SK-N-SH (cell line): ENCODE results near the gene CGGBP1. TPM values are rescaled to one million over a fixed set of nuclear protein-coding genes. Genes with fewer than 3 reads are reported as not detected.

ENCODE experiments used
- CTCF ChIA-PET: fragments of 300-600, 350-600 bp; formaldehyde crosslinking; extraction: SDS; loops from one replicate; lab custom pipeline; 2021; lab: Yijun Ruan, JAX
- POLR2A ChIA-PET: fragments of 350-600 bp; sonication (Branson Sonifier 250); formaldehyde crosslinking; extraction: SDS; loops from one replicate; lab custom pipeline; 2020; ENCODE audit warnings: antibody characterized with exemption, inconsistent platforms; lab: Yijun Ruan, JAX
- DNase-seq: peaks from one replicate; pipeline ENCODE4 v3.0.0; 2012
- H2AFZ ChIP-seq: fragments of 200-600 bp; sonication (generic); 2 replicates; pipeline ENCODE4 v1.8.1; 2016; ENCODE audit warnings: antibody characterized with exemption, mild to moderate bottlenecking, low read depth
- H3F3A ChIP-seq: fragments of 200-600 bp; sonication (generic); replicated peaks from 2 replicates; pipeline ENCODE3; 2016; ENCODE audit warnings: antibody characterized with exemption, mild to moderate bottlenecking; ENCODE audit not compliant: insufficient read depth
- H3K27ac ChIP-seq, 2 experiments: fragments of 200-500 bp in 1 of 2; fragments of 200-600 bp in 1 of 2; sonication (Bioruptor generic) in 1 of 2; sonication (generic), shearing (Covaris generic) in 1 of 2; 2 replicates each; pipeline versions ENCODE4 v1.5.1 to v1.6.1; 2014 to 2016; ENCODE audit warnings: low read depth in 2 of 2, inconsistent platforms in 1 of 2, low read length in 1 of 2, mild to moderate bottlenecking in 1 of 2, mixed read lengths in 1 of 2
- H3K27me3 ChIP-seq: fragments of 200-600 bp; sonication (generic), shearing (Covaris generic); 2 replicates; pipeline ENCODE4 v1.6.1; 2016; ENCODE audit warnings: mixed run types; ENCODE audit not compliant: insufficient read depth
- H3K36me3 ChIP-seq, 2 experiments: fragments of 200-500 bp in 1 of 2; fragments of 200-600 bp in 1 of 2; sonication (Bioruptor generic) in 1 of 2; sonication (generic) in 1 of 2; replicated peaks in 1 of 2; 2 replicates each; pipeline versions ENCODE3 to v1.5.1; 2014 to 2016; ENCODE audit warnings: low read length in 1 of 2, mild to moderate bottlenecking in 1 of 2; ENCODE audit not compliant: insufficient read depth in 2 of 2, control insufficient read depth in 1 of 2
- H3K4me1 ChIP-seq, 2 experiments: fragments of 200-500 bp in 1 of 2; fragments of 200-600 bp in 1 of 2; sonication (Bioruptor generic) in 1 of 2; sonication (generic), shearing (Covaris generic) in 1 of 2; 2 replicates each; pipeline versions ENCODE4 v1.5.1 to v1.6.1; 2014 to 2016; ENCODE audit warnings: low read depth in 1 of 2, low read length in 1 of 2, mixed run types in 1 of 2; ENCODE audit not compliant: insufficient read depth in 2 of 2, control insufficient read depth in 1 of 2
- H3K4me2 ChIP-seq: fragments of 200-600 bp; sonication (generic), shearing (Covaris generic); 2 replicates; pipeline ENCODE4 v1.6.1; 2017; ENCODE audit warnings: mixed run types
- H3K4me3 ChIP-seq, 2 experiments: fragments of 200-500 bp in 1 of 2; fragments of 200-600 bp in 1 of 2; sonication (Bioruptor generic) in 1 of 2; sonication (generic), shearing (Covaris generic) in 1 of 2; 2 replicates each; pipeline versions ENCODE4 v1.5.1 to v1.8.1; 2014 to 2016; ENCODE audit warnings: low read depth in 2 of 2, inconsistent platforms in 1 of 2, low read length in 1 of 2, mild to moderate bottlenecking in 1 of 2, mixed read lengths in 1 of 2, moderate library complexity in 1 of 2
- H3K79me2 ChIP-seq: fragments of 200-600 bp; sonication (generic); 2 replicates; pipeline ENCODE4 v1.8.1; 2017; ENCODE audit warnings: mild to moderate bottlenecking; ENCODE audit not compliant: insufficient read depth
- H3K9ac ChIP-seq: fragments of 200-600 bp; sonication (generic); 2 replicates; pipeline ENCODE4 v1.6.1; 2017; ENCODE audit warnings: mixed run types
- H3K9me2 ChIP-seq: fragments of 200-600 bp; sonication (generic); 2 replicates; pipeline ENCODE4 v1.6.1; 2017; ENCODE audit warnings: mixed run types
- H3K9me3 ChIP-seq: fragments of 200-600 bp; sonication (generic); 2 replicates; pipeline ENCODE4 v1.6.1; 2017; ENCODE audit warnings: mixed run types, mild to moderate bottlenecking, moderate library complexity
- H4K20me1 ChIP-seq: fragments of 200-600 bp; sonication (generic); 2 replicates; pipeline ENCODE4 v1.6.1; 2017; ENCODE audit warnings: mild to moderate bottlenecking, mixed run types; ENCODE audit not compliant: insufficient read depth
- CHD2 ChIP-seq: fragments of 150-350 bp; IDR thresholded peaks from 2 replicates; pipeline ENCODE4 v1.6.1; 2018; ENCODE audit warnings: low read length; ENCODE audit not compliant: partially characterized antibody
- ELF1 ChIP-seq: IDR thresholded peaks from 2 replicates; pipeline ENCODE4 v1.4.0; 2012
- EZH2phosphoT487 ChIP-seq: fragments of 200-600 bp; sonication (generic); IDR thresholded peaks from 2 replicates; pipeline ENCODE4 v1.6.1; 2017; ENCODE audit warnings: low read depth, mixed run types, mild to moderate bottlenecking, antibody characterized with exemption, moderate library complexity, borderline replicate concordance
- FOSL2 ChIP-seq: IDR thresholded peaks from 2 replicates; pipeline ENCODE4 v1.4.0; 2012; ENCODE audit warnings: low read depth, mild to moderate bottlenecking, moderate library complexity, borderline replicate concordance
- GATA2 ChIP-seq: sonication (generic); formaldehyde crosslinking; IDR thresholded peaks from 2 replicates; pipeline ENCODE4 v1.5.0; 2020; ENCODE audit warnings: mild to moderate bottlenecking, missing genetic modification reagents
- IRF3 ChIP-seq: fragments of 150-350 bp; IDR thresholded peaks from 2 replicates; pipeline ENCODE4 v1.6.1; 2016; ENCODE audit warnings: mild to moderate bottlenecking, low read depth, low read length
- MXI1 ChIP-seq: IDR thresholded peaks from 2 replicates; pipeline ENCODE4 v1.6.1; 2012; ENCODE audit warnings: mild to moderate bottlenecking, low read depth, low read length, improper control_type of control experiment
- NRF1 ChIP-seq: IDR thresholded peaks from 2 replicates; pipeline ENCODE4 v1.6.1; 2012; ENCODE audit warnings: low read depth, mild to moderate bottlenecking, low read length
- RAD21 ChIP-seq: IDR thresholded peaks from 2 replicates; pipeline ENCODE4 v1.6.1; 2012; ENCODE audit warnings: mild to moderate bottlenecking, low read length
- RXRA ChIP-seq: IDR thresholded peaks from 2 replicates; pipeline ENCODE4 v1.4.0; 2012; ENCODE audit warnings: low read depth, mild to moderate bottlenecking, borderline replicate concordance
- SIN3A ChIP-seq: IDR thresholded peaks from 2 replicates; pipeline ENCODE4 v1.6.1; 2012; ENCODE audit warnings: low read depth, mild to moderate bottlenecking, low read length, moderate library complexity, borderline replicate concordance
- SMC3 ChIP-seq: IDR thresholded peaks from 2 replicates; pipeline ENCODE4 v1.6.1; 2012; ENCODE audit warnings: low read depth, low read length, improper control_type of control experiment
- TAF1 ChIP-seq: IDR thresholded peaks from 2 replicates; pipeline ENCODE4 v1.6.1; 2012; ENCODE audit warnings: low read depth, mild to moderate bottlenecking, low read length, moderate library complexity, borderline replicate concordance
- TCF12 ChIP-seq: IDR thresholded peaks from 2 replicates; pipeline ENCODE4 v1.4.0; 2012
- TEAD4 ChIP-seq: IDR thresholded peaks from 2 replicates; pipeline ENCODE4 v1.4.0; 2012; ENCODE audit warnings: mild to moderate bottlenecking, borderline replicate concordance; ENCODE audit not compliant: insufficient read depth
- YY1 ChIP-seq: IDR thresholded peaks from 2 replicates; pipeline ENCODE4 v1.4.0; 2012; ENCODE audit warnings: low read depth, mild to moderate bottlenecking
- WGBS: methylation state at CpG from one replicate; pipeline ENCODE4 v1.1.6; 2017; ENCODE audit warnings: low lambda C conversion rate; 5-methylcytosine and 5-hydroxymethylcytosine counted together
- polyA plus RNA-seq, 3 experiments: library from polyadenylated mRNA; depleted of rRNA; stranded (reverse); fragments of >200 nt; gene quantifications; 2 replicates each; pipeline ENCODE4 v1.2.3, GENCODE V29; 2012
- TF ChIP-seq, protein P1 (sequence below): IDR thresholded peaks from 2 replicates; pipeline ENCODE4 v1.4.0; 2012; ENCODE audit warnings: low read depth, borderline replicate concordance
- TF ChIP-seq, protein P2 (sequence below): IDR thresholded peaks from 2 replicates; pipeline ENCODE4; 2012
- TF ChIP-seq, protein P3 (sequence below): IDR thresholded peaks from 2 replicates; pipeline ENCODE4 v1.4.0; 2012; ENCODE audit warnings: low read depth, borderline replicate concordance
- TF ChIP-seq, protein P4 (sequence below): IDR thresholded peaks from 2 replicates; pipeline ENCODE4 v1.6.1; 2012; ENCODE audit warnings: mild to moderate bottlenecking, low read depth, low read length, moderate library complexity

The CGGBP1 gene
- polyA plus RNA-seq, 1 of the 3 experiments (the other 2 are of a cell fraction), result 34.5 TPM

DNA sequence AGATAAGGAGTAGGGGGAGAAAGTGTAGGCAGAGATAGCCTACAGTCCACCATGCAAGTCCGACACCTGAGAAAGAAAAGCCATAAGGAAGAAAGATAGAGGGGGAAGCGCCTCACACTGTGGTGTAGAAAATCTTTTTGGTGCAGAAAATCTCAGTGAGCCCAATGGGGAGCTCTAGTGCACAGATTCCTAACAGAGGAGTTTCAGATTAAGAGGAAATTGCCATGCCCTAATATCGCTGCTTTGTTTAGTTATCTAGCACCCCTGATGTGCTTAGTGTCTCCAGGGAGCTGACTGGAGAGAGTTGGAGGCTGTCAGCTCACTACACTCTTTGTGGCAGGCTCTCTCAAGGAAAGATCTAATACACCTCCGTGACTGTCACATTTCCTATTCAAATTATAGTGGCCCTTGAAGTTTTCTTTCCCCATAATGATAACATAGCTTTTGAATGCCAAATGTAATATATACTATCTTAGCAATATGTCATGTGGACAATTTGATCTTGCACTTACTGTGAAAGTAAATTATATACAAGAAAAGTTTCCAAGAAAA lies 33.7 kb downstream of the CGGBP1 start:
- ChIA-PET POLR2A (no interaction called here), CTCF (interaction anchor here (0.8 kb wide), 1 partner anchor 22 kb away, joined by 3 read pairs; no protein-coding TSS in a partner anchor)
- Histone ChIP-seq H2AFZ (no peak overlapping the region), H3K9me2 (no peaks in the 10 kb centered on the region), H3K36me3 (no peaks in the 10 kb centered on the region), H3K27me3 (no peaks in the 10 kb centered on the region; the same call in 1 of the 2 replicates), H3K4me2 (no peak overlapping the region), H3K4me3 (no peak overlapping the region), H4K20me1 (no peaks in the 10 kb centered on the region), H3K27ac (no peak overlapping the region), H3K9ac (no peak overlapping the region), H3K4me1 (no peaks in the 10 kb centered on the region; a peak in 2 of 4 replicates), H3K9me3 (no peaks in the 10 kb centered on the region), H3F3A (no peaks in the 10 kb centered on the region), H3K79me2 (no peaks in the 10 kb centered on the region)
- WGBS, result 13% methylated on average over 4 of the region's 4 CpGs
- no peak for DNase-seq
- no peak for TF ChIP-seq ELF1
- TF ChIP-seq YY1, result no peak
- no peak for TF ChIP-seq TAF1
- TF ChIP-seq RAD21, result no peak
- TF ChIP-seq SIN3A, result no peak
- no peak for TF ChIP-seq SMC3
- no peak for TF ChIP-seq RXRA
- TF ChIP-seq EZH2phosphoT487, result no peak
- TF ChIP-seq, protein P1, sequence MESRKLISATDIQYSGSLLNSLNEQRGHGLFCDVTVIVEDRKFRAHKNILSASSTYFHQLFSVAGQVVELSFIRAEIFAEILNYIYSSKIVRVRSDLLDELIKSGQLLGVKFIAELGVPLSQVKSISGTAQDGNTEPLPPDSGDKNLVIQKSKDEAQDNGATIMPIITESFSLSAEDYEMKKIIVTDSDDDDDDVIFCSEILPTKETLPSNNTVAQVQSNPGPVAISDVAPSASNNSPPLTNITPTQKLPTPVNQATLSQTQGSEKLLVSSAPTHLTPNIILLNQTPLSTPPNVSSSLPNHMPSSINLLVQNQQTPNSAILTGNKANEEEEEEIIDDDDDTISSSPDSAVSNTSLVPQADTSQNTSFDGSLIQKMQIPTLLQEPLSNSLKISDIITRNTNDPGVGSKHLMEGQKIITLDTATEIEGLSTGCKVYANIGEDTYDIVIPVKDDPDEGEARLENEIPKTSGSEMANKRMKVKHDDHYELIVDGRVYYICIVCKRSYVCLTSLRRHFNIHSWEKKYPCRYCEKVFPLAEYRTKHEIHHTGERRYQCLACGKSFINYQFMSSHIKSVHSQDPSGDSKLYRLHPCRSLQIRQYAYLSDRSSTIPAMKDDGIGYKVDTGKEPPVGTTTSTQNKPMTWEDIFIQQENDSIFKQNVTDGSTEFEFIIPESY, result no peak
- TF ChIP-seq, protein P2, sequence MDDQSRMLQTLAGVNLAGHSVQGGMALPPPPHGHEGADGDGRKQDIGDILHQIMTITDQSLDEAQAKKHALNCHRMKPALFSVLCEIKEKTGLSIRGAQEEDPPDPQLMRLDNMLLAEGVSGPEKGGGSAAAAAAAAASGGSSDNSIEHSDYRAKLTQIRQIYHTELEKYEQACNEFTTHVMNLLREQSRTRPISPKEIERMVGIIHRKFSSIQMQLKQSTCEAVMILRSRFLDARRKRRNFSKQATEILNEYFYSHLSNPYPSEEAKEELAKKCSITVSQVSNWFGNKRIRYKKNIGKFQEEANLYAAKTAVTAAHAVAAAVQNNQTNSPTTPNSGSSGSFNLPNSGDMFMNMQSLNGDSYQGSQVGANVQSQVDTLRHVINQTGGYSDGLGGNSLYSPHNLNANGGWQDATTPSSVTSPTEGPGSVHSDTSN, result no peak
- no peak for TF ChIP-seq TEAD4
- no peak for TF ChIP-seq NRF1
- TF ChIP-seq, protein P3, sequence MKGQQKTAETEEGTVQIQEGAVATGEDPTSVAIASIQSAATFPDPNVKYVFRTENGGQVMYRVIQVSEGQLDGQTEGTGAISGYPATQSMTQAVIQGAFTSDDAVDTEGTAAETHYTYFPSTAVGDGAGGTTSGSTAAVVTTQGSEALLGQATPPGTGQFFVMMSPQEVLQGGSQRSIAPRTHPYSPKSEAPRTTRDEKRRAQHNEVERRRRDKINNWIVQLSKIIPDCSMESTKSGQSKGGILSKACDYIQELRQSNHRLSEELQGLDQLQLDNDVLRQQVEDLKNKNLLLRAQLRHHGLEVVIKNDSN, result no peak
- no peak for TF ChIP-seq TCF12
- TF ChIP-seq, protein P4, sequence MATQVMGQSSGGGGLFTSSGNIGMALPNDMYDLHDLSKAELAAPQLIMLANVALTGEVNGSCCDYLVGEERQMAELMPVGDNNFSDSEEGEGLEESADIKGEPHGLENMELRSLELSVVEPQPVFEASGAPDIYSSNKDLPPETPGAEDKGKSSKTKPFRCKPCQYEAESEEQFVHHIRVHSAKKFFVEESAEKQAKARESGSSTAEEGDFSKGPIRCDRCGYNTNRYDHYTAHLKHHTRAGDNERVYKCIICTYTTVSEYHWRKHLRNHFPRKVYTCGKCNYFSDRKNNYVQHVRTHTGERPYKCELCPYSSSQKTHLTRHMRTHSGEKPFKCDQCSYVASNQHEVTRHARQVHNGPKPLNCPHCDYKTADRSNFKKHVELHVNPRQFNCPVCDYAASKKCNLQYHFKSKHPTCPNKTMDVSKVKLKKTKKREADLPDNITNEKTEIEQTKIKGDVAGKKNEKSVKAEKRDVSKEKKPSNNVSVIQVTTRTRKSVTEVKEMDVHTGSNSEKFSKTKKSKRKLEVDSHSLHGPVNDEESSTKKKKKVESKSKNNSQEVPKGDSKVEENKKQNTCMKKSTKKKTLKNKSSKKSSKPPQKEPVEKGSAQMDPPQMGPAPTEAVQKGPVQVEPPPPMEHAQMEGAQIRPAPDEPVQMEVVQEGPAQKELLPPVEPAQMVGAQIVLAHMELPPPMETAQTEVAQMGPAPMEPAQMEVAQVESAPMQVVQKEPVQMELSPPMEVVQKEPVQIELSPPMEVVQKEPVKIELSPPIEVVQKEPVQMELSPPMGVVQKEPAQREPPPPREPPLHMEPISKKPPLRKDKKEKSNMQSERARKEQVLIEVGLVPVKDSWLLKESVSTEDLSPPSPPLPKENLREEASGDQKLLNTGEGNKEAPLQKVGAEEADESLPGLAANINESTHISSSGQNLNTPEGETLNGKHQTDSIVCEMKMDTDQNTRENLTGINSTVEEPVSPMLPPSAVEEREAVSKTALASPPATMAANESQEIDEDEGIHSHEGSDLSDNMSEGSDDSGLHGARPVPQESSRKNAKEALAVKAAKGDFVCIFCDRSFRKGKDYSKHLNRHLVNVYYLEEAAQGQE, result no peak
- TF ChIP-seq GATA2 (CRISPR knock-in tag), result no peak
- TF ChIP-seq FOSL2, result no peak
- no peak for TF ChIP-seq IRF3
- TF ChIP-seq CHD2, result no peak
- TF ChIP-seq MXI1, result no peak
